DMS153 treated with DMSO at 0.1 percent for 48 hours (cell line): Measurements from ENCODE around the gene TNFSF15.
A peak's percentile ranks its signal among the peaks of the same experiment; 100 is the strongest.

Experiments used
- DNase-seq: peaks from one replicate; lab custom pipeline; 2025; ENCODE audit not compliant: unreplicated experiment; lab: John Stamatoyannopoulos, UW

TNFSF15 gene

DNA sequence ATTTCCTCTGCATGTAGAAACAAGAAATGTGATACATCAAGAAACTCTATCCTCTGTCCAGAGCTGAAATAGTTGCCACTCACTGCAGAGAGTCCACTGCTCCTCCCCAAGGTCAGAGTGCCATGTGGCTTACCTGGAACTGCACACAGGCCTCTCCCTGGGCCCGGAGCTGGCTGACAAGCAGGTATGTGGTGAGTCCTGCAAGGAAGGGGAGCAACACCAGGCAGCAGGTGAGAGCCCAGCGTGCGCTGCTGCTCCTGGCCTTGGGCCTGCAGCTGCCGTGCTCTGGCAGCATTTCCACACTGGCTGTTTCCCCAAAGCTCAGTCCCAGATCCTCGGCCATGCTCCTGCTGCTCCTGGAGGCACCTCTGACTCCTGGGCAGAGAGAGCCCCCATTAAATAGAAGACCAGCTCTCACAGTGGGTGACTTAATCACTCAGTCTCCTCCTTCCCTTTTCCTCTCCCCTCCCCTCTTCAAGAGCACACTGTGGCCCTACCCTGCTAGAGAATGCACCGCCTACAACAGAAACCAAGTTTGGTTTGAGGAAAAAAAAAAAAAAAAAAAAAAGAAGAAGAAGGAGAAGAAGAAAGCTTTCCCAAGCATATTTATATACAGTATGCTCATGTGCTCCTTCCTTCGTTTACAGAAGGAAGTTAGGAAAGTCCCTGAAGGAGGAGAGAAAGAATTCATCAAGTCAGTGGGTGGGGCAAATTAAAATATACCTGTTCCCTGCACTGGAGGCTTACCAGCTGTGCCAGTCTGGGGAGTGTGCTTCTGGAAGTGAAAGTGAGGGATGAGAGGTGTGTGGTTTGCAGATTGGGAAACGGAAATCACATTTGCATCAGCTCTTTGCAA, at the start of gene TNFSF15:
Gene TNFSF15 (minus strand): TSS at position 370 of the 856 bp plus-strand sequence. CDS start 27 bp downstream, at position 343.
- DNase-seq: peak; percentile 57

DNA sequence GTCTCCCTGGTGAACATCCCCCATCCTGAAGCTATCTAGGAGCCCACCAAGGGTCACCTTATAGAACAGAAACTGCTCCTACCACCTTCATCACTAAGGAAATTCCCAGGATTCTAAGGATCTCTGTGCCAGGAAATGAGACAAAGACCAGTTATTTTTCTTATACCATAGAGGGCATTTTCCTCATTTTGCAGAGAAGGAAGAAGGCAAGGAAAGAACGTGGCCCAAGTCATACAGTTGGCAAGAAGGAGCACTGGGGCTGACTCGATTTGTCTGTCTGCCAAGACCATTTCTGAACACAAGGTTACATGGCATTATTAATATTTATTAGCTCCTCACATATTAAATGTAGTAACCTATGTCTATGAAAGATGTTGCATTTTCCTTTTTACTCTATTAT, 49.6 kb upstream of the TNFSF15 start:
- DNase-seq: no peak

DNA sequence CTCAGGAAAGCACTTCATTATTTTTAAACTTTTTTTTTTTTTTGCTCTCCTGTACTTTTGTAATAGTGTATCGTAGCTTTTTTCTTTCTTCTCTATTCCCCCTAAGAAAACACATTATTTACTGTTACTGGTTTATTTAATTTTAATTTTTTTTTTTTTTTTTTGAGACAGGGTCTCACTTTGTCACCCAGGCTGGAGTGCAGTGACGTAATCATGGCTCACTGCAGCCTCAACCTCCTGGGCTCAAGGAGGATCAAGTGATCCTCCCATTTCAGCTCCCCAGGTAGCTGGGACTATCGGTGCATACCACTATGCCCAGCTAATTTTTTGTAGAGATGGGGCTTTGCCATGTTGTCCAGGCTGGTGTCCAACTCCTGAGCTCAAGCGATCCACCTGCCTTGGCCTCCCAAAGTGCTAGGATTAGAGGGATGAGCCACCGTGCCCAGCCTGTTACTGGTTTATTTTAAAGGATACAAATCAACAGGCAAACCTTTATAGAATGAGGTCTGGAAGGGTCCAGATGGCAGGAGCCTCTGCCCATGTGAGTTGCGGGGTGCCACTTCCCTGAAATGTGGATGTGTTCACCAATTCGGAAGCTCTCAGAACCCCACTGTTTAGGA, 49.0 kb upstream of the TNFSF15 start:
- DNase-seq: no peak

DNA sequence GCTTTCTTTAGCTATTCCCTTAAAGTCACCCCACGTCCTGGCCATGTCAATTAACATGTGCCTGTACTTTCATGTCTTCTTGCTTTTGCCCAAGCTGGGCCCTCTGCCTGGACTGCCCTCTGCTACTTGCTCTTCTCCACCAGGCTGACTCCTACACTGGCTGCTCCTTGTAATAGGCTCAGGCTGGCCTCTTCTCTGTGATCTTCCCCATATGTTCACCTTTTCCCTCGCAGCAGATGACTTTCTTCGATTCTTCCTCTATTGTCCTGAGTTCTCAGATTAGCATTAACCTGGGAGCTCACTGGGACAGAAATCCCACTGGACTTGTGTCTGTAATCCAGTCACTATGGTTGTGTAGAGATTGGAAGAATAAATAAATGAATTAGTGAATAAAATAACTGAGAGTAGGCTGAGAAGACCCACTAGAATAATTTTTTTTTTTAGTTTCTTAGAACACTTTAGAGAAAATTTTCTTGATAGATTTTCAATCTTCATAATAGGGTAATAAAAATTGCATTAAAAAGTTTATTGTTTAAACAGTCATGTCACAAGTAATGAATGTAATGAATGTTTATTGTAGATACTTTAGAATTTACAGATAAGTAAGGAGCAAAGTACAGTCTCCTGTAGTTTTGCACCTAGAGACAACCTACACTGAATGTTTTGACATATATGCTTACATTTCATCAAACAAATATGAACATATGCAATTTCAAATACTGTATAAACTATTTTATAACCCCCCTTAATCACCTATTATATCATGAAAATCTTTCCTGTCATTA, 47.4 kb upstream of the TNFSF15 start:
- DNase-seq: no peak

DNA sequence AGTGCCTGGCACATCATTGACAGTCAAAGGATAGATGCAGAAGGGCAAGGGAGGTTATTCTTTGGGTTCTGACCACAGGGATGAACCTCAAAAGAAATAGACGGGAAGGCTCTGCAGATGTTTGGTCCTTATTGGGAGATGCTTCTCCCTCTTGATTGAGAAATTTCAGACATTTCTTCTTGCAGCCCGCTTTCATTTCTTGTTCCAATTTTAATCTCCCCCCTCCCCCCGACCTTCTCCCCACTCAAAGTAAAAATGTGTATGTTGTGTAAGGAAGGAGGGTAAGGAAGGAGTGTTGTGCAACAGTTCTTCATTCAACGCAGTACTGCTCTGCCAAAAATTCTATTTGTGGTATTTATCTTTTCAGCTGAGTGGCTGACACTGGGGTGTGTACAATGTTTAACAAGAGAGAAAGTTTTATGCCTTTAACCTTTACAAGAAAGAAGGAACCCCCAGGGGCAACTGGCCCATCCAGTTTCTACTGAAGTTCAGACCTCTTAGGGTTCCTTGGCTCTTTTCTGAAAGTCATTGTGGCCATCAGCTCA, 46.3 kb upstream of the TNFSF15 start:
- no peak for DNase-seq

DNA sequence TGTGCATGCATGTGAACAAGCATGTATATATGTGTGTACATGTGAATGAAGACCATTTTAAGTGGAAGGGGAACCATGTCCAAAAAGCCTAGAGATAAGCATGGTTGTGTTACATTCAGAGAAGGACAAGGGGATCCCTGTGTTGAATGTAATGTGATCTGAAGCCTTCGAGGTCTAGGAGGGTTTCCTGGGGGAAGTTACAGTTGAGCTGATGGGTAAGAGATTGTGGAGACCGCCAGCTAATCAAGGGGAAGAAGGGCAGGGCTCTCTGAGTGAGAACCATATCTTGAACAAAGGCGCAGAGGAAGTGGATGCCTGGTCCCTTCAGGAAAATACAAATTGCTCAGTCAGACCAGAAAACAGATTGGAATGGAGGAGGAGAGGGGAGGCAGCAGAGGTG, 45.5 kb upstream of the TNFSF15 start:
- DNase-seq: no peak

DNA sequence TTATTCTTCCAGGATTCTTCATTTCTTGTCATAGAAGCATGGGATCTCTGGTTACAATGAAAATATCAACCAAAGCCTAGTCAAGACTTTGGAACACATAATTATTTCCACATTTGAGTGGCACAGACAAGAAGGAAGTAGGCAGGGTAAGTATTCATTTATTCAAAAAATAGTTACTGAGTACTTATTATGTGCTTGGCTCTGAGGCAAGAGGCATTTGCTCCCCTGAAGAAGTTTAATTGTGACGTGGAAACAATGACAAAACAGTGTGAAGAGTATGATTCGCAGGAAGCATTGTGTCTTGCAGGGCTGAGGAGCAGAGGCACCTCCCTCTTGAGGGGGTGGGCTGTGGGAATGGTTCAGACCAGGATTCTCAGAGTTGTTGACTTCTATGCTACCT, 45.0 kb upstream of the TNFSF15 start:
- no peak for DNase-seq

DNA sequence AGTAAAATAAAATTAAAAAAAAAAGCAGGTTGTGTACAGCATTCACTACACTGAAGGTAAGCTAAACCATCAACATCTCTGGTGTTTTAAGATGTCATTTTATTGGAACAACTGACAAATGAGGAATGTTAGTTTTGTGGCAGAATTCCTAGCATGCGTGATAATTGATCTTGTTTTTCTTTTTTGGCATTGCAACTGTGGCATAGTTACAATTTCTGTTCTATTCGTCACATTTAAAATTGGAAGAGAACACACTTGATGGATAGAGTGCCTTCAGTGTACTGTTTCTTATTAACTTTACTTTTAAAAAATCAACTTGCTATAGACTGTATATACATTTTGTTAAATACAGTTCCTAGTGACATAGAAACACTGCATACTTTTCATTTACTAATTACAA, 43.6 kb upstream of the TNFSF15 start:
- no peak for DNase-seq

DNA sequence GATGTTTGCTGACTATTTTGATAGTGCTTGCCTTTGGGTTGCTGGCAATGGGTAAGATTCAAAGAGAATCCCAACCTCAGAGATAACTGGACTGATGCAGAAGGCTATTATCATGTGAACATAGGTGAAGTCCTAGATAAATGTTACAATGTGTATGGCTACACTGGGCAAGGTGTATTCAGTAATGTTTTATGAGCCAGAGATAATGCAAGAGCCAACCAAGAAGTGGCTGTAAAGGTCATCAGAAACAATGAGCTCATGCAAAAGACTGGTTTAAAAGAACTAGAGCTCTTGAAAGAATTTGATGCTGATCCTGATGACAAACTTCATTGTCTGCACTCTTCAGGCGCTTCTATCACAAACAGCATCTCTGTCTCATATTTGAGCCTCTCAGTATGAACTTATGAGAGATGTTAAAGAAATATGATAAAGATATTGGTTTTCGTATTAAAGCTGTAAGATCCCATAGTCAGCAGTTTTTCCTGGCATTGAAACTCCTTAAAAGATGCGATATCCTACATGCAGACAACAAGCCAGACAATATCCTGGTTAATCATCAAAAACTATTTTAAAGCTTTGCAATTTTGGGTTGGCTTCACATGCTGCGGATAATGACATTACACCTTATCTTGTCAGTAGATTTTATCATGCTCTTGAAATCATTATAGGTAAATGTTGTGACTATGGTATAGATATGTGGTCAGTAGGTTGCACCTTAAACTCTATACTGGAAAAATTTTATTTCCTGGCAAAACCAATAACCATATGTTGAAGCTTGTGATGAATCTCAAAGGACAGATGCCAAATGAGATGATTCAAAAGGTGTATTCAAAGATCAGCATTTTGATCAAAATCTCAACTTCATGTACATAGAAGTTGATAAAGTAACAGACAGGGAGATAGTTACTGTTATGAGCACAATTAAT, 41.9 kb upstream of the TNFSF15 start:
- no peak for DNase-seq

DNA sequence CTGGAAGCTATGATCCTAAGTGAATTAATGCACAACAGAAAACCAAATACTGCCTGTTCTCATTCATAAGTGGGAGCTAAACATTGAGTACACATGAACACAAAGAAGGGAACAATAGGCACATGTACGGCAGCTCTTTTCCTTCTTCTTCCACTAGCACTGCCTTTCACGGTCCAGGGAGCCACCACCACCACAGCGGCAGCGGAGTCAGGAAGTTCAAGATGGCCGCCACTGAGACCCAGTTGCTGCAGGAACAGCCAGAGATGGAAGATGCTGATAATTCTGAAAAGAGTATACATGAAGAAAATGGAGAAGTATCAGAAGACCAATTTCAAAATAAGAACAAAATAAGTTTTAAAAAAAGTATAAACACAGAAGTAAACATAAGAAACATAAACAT, 39.5 kb upstream of the TNFSF15 start:
- no peak for DNase-seq

DNA sequence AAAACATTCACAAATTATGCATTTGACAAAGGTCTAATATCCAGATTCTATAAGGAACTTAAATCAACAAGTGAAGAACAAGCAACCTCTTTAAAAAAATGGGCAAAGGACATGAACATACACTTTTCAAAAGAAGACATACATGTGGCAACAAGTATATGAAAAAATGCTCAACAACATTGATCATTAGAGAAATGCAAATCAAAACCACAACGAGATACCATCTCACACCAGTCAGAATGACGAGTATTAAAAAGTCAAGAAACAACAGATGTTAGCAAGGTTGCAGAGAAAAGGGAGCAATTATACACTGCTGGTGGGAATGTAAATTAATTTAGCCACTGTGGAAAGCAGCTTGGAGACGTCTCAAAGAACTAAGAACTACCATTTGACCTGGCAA, 38.9 kb upstream of the TNFSF15 start:
- no peak for DNase-seq

DNA sequence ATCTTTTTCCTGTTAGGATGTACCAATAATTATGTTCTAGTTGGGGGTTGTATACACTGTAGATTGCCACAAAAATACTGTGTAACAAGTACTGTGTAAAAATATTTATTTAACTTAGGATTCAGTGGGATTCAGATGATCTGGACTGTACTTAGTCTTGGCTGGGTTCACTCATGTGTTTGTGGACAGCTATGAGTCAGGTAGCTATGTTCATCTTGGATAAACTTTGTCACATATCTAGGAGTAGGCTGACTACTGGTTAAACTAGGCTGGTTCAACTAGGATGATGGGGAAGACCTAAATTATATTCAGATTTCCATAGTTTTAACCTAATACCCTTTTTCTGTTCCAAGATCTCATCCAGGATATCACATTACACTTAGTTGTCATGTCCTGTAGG, 32.1 kb upstream of the TNFSF15 start:
- DNase-seq: no peak

DNA sequence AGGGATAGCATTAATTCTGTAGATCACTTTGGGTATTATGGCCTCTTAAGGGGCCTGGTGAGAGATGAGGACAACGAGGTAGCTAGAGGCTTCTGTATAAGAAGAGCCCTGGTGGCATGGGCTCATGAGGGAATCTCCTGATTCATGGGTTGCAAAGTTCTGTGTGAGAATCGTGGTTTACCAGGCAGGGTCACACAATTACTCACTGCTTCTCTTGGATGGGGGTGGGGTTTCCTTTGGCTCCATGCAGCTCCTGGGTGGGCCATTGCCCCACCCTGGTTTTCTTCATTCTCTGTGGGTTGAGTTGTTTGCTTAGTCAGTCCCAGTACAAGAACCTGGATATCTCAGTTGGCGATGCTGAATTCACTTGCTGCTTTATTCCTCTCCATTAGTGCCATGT, 30.9 kb upstream of the TNFSF15 start:
- no peak for DNase-seq

DNA sequence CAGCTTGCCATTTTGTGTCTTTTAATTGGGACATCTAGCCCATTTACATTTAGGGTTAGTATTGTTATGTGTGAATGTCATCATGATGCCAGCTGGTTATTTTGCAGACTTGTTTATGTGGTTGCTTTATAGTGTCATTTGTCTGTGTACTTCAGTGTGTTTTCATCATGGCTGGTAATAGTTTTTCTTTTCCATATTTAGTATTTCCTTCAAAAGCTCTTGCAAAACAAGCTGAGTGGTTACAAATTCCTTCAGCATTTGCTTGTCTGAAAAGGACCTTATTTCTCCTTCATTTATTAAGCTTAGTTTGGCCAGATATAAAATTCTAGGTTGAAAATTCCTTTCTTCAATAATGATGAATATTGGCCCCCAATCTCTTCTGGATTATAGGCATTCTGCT, 28.5 kb upstream of the TNFSF15 start:
- DNase-seq: no peak

DNA sequence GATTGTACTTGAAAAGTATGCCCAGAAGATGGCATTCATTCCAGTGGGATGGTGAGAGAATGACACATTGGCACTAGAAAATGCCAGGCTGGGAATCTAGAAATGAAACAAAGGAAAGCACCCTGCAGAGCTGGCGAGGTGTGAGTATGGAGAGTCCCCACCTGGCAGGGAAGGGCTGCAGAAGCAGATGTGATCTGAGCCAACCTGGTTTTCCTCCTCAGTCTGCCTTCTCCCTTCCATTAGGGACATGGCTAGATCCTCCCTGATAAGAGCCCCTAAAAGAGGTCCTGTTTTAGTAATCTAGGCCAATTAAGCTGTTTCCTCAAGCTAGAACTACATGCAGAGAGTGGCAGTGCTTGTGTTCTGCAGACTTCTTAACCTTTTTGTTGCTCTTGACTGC, 24.7 kb upstream of the TNFSF15 start:
- DNase-seq: peak; percentile 31

DNA sequence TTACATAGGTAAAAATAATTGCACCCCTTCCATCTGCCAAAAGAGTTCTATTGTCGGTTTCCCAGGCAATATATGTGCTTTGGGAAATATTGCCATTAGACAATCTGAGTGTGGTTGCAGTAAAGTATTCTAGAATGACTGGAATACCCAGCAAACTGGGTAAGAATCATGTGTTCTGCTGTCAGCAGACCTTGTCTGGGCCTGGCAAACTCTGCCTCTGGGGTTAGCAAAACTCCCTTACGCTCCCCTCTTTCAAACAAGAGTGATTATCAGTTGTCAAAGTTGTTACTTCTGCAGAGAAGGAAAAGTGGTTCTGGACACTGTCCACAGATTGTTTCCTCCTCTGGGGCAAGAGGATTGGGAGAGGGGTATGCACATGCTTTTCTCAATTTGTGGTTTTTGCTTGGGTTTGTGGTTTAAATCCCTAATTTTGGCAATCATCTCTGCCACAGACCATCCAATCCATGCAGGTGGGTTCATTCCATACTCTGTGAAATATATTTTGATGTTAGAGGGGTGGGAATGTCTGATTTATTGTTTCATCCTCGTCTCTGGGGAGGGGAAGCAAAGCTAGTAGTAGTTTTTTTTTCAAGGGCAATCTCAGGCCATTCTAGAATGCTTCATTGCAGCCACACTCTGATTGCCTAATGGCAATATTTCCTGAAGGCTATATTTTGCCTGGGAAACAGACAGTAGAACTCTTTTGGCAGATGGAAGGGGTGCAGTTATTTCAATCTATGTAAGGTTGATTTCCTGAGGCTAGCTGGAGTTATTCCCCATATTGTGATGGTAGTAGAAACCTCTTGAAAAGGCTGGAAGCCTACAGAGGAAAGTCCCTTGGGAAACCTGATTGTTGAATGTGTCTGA, 24.0 kb upstream of the TNFSF15 start:
- DNase-seq: peak; percentile 31

DNA sequence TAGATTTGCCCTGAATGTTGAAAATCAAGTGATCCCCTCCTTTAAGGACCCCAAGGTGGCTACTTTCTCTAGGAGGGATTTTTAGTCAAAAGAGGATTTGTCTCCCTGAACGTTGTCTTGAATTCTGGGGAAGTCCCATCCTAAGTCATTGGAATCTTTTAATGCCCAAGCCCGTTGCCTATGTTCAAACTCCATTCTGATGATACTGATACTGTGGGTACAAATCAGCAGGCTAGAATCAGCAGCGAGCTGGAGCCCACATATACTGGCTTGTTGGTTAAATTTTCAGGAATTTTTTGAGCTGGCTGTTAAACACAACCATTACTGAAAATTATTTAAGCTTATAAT, 22.4 kb upstream of the TNFSF15 start:
- no peak for DNase-seq

DNA sequence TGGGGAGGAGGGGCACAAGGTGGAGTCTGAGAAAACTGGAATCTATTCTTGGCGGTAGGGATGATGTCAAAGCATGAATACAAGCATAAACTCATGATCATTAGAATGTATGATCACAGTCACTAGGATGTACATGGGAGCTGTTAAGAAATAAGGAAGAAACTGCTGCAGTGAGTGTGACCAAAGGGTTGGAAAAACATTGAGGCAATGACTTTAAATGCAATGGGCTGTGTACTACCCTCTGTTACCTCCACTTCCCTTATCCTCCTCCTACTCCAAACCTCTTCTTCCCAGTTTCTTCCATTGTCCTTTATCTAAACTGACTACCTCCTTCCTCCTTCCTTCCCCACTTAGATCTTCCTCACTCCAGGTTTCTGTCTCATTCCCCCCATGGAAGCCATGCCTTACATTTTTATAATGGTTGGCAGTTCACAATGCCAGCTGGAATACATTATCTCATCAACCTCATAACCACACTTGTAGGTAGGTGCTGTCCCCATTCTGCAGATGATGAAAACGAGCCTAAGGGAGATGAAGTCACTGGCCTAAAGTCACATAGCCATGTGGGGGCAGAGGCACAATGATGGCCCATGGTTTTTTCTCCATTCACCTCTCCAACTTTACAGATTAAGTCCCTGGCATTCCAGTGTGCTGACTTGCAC, 21.9 kb upstream of the TNFSF15 start:
- no peak for DNase-seq

DNA sequence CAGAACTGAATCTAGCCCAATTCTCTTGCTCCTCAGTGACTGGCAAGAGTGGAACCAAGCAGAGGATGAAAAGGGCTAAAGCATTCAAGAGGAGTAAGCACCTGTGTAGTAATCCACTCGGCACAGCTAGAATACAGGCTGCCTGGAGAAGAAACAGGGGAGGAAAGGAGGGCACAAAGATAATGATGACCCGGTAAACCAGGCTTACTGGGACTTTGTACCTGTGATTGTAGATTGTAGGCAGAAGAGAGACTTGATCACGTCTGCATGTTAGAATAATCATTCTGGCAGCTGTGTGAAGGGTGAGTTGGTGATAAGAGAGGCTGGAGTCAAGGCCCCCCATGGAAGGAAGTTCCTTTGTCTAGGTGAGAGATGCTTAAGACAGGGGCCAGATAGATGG, 20.6 kb upstream of the TNFSF15 start:
- no peak for DNase-seq
